ENCODE data around the gene TBCC. TPM values are rescaled to one million over a fixed set of nuclear protein-coding genes. Genes with fewer than 3 reads are reported as not detected.

The TBCC gene
- total and polyA plus RNA-seq, 8 donors = 5.1 to 35.4 (median 9.1) TPM

DNA sequence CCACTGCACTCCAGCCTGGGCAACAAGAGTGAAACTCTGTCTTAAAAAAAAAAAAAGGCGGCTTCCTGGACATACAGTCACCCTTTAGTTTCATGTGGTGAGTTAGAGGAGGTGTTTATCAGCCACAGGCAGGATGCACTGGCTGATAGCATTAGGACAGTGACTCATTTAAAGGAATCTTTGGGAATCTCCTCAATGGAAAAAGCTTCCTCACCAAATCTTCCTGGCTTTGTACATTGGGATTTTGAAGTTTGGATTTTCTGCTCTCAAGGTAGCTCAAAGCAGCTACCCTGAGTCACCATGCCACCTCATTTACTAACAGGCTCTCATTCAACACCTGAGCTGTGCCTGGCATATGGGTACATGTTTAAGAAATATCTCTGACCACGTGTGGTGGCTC is 43.7 kb downstream of the TBCC start:
- no peak for ATAC-seq
- TF ChIP-seq, protein P1, sequence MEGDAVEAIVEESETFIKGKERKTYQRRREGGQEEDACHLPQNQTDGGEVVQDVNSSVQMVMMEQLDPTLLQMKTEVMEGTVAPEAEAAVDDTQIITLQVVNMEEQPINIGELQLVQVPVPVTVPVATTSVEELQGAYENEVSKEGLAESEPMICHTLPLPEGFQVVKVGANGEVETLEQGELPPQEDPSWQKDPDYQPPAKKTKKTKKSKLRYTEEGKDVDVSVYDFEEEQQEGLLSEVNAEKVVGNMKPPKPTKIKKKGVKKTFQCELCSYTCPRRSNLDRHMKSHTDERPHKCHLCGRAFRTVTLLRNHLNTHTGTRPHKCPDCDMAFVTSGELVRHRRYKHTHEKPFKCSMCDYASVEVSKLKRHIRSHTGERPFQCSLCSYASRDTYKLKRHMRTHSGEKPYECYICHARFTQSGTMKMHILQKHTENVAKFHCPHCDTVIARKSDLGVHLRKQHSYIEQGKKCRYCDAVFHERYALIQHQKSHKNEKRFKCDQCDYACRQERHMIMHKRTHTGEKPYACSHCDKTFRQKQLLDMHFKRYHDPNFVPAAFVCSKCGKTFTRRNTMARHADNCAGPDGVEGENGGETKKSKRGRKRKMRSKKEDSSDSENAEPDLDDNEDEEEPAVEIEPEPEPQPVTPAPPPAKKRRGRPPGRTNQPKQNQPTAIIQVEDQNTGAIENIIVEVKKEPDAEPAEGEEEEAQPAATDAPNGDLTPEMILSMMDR (IDR thresholded peaks at IDR 0.05) = no peak
- H3K36me3 ChIP-seq = no peaks in the 10 kb centered on the region
- intact Hi-C loops (cut with DNase I) = no loop called here
- no peak overlapping the region for H3K4me3 ChIP-seq
- H3K9me3 ChIP-seq = no peaks in the 10 kb centered on the region
- FAIRE-seq = no peak
- 41 to 86% methylated on average over 2 of the region's 2 CpGs for WGBS, 2 donors
- H3K4me1 ChIP-seq = no peaks in the 10 kb centered on the region
- DNase-seq = no peak
- no peaks in the 10 kb centered on the region for H3K27me3 ChIP-seq
- no peak overlapping the region for H3K27ac ChIP-seq

DNA sequence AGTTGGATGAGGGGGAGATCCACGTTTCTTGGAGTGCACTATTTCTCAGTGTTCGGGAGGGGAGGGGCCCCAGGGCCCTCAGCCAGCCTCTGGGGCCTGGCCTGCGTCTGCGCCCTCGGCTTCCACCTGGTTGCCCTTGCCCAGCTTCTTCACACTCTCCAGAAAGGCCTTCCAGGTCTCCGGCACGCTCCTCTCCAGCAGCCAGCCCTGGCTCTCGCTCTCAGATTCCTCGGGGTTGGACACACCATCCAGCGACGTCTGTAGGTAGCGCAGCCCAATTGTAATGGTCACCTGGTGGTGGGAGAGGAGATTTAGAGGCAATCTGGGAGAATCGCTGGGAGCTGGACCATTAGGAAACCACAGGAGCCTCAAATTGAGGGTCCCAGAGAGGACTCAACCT is 47.7 kb downstream of the TBCC start:
- no peaks in the 10 kb centered on the region for H3K9me3 ChIP-seq
- H3K27ac ChIP-seq = no peak overlapping the region
- H3K27me3 ChIP-seq = no peaks in the 10 kb centered on the region
- no peaks in the 10 kb centered on the region for H3K4me1 ChIP-seq
- no peak for FAIRE-seq
- whole genome bisulfite sequencing, 2 donors = 76 to 80% methylated on average over 13 of the region's 13 CpGs
- peaks cover 0 to 1% (median 0%) of the 10 kb centered on the region in 3 donors for H3K36me3 ChIP-seq
- H3K4me3 ChIP-seq = no peak overlapping the region
- TF ChIP-seq, protein P1 (IDR thresholded peaks at IDR 0.05) = no peak
- ATAC-seq = no peak
- no peak for DNase-seq
- intact Hi-C loops (cut with DNase I) = no loop called here

DNA sequence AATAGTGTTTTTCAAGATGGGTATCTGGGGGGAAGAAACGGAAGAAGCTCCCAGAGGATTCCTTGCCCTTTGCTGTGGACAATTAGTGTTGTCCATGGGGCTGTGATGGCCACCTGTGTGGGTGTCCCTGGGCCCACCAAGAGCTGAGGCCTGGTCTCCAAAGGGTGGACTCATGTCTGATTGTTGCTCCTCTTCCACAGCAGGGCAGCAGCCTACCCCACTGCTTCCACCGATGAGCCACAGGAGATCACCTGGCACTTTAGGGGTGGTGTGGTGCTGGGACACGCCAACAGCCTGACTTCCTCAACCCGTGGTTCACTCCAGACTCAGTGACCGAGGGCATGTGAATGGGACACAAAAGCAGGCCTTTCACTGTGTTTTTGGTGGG is 48.6 kb downstream of the TBCC start:
- H3K27me3 ChIP-seq = no peaks in the 10 kb centered on the region
- H3K9me3 ChIP-seq = no peaks in the 10 kb centered on the region
- no peak overlapping the region for H3K4me3 ChIP-seq
- intact Hi-C loops (cut with DNase I) = no loop called here
- H3K36me3 ChIP-seq = peaks cover 0 to 11% (median 0%) of the 10 kb centered on the region in 3 donors
- H3K4me1 ChIP-seq = no peaks in the 10 kb centered on the region
- WGBS, 2 donors = 84% methylated on average over 5 of the region's 5 CpGs
- FAIRE-seq = no peak
- no peak for DNase-seq
- peak in 1 of 4 donors; percentile 8 for ATAC-seq
- no peak overlapping the region for H3K27ac ChIP-seq
- TF ChIP-seq, protein P1 (IDR thresholded peaks at IDR 0.05) = no peak

DNA sequence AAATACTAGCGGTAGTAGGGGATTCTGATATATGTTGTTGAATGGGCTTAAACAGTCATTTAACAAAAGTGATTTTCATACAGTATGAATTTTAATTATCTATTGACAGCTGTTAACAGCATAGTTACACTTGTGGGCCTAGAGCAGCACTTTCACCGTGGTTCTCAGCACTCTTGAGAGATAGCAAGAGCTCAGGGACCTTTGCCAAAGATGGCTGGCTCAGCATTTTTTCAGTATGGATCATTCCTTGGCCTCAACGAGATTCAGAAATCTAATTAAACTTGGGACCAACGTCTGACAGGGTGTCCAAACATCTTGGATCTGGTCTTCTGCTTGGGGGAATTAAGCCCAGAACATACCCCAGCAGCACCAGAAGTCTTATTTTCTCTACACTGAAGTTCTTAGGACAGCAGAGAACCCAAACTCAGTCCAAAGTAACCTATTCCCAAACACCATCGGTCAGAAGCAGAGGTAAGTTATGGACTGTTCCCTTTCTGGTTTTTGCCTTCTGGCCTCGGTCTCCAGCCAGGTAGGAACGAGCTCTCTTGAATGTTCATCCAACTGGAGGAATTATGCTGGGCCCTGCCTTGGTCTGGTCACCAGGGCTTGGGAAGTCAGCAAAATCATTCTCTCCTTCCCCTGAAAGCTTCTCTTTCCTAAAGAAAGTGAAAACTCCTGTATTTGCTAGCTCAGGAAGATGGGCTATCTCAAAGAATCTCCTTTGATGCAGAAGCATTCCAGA is 49.2 kb downstream of the TBCC start:
- ATAC-seq = peak in 1 of 4 donors; percentile 8
- WGBS, 2 donors = 64 to 69% methylated on average over 7 of the region's 7 CpGs
- Histone ChIP-seq H3K4me1 (no peaks in the 10 kb centered on the region), H3K27ac (no peak overlapping the region), H3K27me3 (no peaks in the 10 kb centered on the region), H3K9me3 (no peaks in the 10 kb centered on the region), H3K4me3 (no peak overlapping the region), H3K36me3 (peaks cover 0 to 12% (median 0%) of the 10 kb centered on the region in 3 donors)
- TF ChIP-seq, protein P1 (IDR thresholded peaks at IDR 0.05) = no peak
- intact Hi-C loops (cut with DNase I) = no loop called here
- no peak for DNase-seq
- no peak for FAIRE-seq

DNA sequence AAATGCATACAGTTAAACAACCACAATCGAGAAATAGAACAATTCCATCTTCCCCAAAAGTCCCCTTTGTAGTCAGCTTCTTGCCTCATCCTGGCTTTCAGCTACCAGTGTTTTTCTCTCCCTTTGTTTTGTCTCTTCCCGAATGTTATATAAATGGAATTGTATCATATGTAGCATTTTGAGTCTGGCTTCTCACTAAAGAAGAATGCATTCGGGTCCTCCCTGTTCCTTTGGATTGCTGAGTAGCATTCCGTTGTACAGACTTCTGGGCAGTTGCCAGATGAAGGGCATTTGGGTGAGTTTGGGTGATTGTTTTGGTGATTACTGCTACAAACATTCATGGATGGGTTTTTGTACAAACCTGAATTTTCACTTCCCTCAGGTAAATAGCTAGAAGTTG is 51.3 kb downstream of the TBCC start:
- H3K4me1 ChIP-seq = peaks cover 0 to 5% (median 2%) of the 10 kb centered on the region in 3 donors
- FAIRE-seq (no peak), DNase-seq (no peak), ATAC-seq (no peak)
- peaks cover 0 to 12% (median 0%) of the 10 kb centered on the region in 3 donors for H3K36me3 ChIP-seq
- no peaks in the 10 kb centered on the region for H3K9me3 ChIP-seq
- TF ChIP-seq, protein P1 (IDR thresholded peaks at IDR 0.05) = no peak
- H3K27ac ChIP-seq = no peak overlapping the region
- intact Hi-C loops (cut with DNase I) = no loop called here
- no peak overlapping the region for H3K4me3 ChIP-seq
- WGBS, 2 donors = 83 to 89% methylated on average over 4 of the region's 4 CpGs
- H3K27me3 ChIP-seq = no peaks in the 10 kb centered on the region
